ENCODE results near the gene MYO3A. TPM values are rescaled to one million over a fixed set of nuclear protein-coding genes. Genes with fewer than 3 reads are reported as not detected.
A peak's percentile ranks its signal among the peaks of the same experiment; 100 is the strongest.

The MYO3A gene
- total RNA-seq, 4 donors from 2014 or later, result 0.06 TPM; not detected in 3

DNA sequence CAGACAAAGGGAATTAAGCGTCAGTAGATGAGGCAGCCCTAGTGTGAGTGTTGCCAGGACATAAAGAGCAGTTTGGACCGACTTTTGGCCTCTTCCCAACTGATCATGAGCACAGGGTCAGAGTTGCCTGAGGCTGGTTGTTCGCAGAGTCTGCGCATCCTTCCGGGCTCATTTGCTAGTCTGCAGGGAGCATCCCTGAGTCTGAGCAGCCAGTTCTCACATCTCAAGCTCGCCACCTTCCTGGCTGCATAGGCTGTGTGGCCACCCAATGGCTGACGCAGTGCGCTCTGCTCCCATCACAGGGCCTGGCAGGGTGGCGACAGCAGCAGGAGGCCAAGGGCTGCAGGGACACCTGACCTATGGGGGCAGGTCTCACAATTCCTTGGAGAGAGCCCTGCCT is 287.5 kb downstream of the MYO3A start:
- no peak overlapping the region for H3K4me3 ChIP-seq
- intact Hi-C loops (cut with DNase I), result no loop called here
- H3K27ac ChIP-seq (replicated peaks in 1 of 4), result no peak overlapping the region
- H3K36me3 ChIP-seq, result no peaks in the 10 kb centered on the region
- H3K4me1 ChIP-seq, result peaks cover 5 to 17% (median 16%) of the 10 kb centered on the region in 4 donors
- DNase-seq (ENCODE audit: extremely low spot score), result peak; percentile 77
- peaks cover 0 to 89% (median 25%) of the 10 kb centered on the region in 4 donors for H3K27me3 ChIP-seq
- TF ChIP-seq POLR2A (IDR thresholded peaks at IDR 0.05; ENCODE audit: low read depth) (no peak), EP300 (IDR thresholded peaks at IDR 0.05) (no peak), POLR2AphosphoS5 (IDR thresholded peaks at IDR 0.05) (no peak)
- TF ChIP-seq, protein P1, sequence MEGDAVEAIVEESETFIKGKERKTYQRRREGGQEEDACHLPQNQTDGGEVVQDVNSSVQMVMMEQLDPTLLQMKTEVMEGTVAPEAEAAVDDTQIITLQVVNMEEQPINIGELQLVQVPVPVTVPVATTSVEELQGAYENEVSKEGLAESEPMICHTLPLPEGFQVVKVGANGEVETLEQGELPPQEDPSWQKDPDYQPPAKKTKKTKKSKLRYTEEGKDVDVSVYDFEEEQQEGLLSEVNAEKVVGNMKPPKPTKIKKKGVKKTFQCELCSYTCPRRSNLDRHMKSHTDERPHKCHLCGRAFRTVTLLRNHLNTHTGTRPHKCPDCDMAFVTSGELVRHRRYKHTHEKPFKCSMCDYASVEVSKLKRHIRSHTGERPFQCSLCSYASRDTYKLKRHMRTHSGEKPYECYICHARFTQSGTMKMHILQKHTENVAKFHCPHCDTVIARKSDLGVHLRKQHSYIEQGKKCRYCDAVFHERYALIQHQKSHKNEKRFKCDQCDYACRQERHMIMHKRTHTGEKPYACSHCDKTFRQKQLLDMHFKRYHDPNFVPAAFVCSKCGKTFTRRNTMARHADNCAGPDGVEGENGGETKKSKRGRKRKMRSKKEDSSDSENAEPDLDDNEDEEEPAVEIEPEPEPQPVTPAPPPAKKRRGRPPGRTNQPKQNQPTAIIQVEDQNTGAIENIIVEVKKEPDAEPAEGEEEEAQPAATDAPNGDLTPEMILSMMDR (IDR thresholded peaks at IDR 0.05), result no peak
- 18% methylated on average over 6 of the region's 9 CpGs for WGBS
- no peaks in the 10 kb centered on the region for H3K9me3 ChIP-seq

DNA sequence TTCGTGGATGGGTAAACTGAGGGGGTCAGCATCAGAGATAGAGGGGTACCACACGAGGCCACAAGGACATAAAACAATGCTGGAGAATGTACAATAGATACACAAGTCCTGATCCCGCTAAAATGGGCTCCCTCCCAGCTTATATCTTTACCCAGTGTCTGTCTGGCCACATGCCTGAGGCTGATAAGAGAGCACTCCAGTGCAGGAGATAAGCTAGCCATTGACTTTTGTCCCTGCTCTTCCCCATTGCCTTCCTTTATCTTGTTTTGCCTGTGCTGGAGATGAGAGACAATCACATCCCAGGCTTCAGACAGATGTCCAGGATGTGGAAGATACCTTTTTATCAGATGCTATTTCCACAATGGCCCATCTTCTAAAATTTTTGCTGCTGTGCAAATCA is 288.5 kb downstream of the MYO3A start:
- TF ChIP-seq, protein P1 (IDR thresholded peaks at IDR 0.05), result no peak
- TF ChIP-seq POLR2A (IDR thresholded peaks at IDR 0.05; ENCODE audit: low read depth) (no peak), EP300 (IDR thresholded peaks at IDR 0.05) (no peak), POLR2AphosphoS5 (IDR thresholded peaks at IDR 0.05) (no peak)
- Histone ChIP-seq H3K27me3 (peaks cover 0 to 79% (median 17%) of the 10 kb centered on the region in 4 donors), H3K36me3 (no peaks in the 10 kb centered on the region), H3K4me1 (peaks cover 5 to 7% (median 7%) of the 10 kb centered on the region in 4 donors), H3K4me3 (no peak overlapping the region), H3K27ac (replicated peaks in 1 of 4) (no peak overlapping the region), H3K9me3 (no peaks in the 10 kb centered on the region)
- DNase-seq (ENCODE audit: extremely low spot score), result peak; percentile 55
- intact Hi-C loops (cut with DNase I), result no loop called here
- WGBS, result 59% methylated on average over 3 of the region's 3 CpGs

DNA sequence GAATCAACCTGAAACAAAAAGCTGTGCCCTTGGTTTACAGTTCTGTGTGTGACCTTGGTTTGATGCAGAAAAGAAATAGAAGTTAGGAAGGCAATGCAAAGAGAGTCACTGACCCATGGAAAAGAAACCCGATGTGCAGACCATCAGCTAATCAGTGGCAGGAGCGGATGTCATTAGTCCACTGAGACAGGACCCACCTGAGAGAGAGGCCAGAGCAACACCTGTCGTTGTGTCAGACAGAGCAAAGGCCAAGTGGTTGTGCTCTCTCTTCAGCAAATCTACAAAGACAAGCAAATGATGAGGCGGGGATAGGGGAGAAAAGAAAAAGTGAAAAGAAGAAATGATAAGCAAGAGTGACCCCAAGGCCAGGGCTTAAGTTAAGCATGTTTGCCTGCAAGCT is 291.3 kb downstream of the MYO3A start:
- H3K27ac ChIP-seq (replicated peaks in 1 of 4), result no peak overlapping the region
- peaks cover 0 to 60% (median 6%) of the 10 kb centered on the region in 4 donors for H3K27me3 ChIP-seq
- no peaks in the 10 kb centered on the region for H3K4me1 ChIP-seq
- H3K36me3 ChIP-seq, result no peaks in the 10 kb centered on the region
- 68% methylated on average over 4 of the region's 4 CpGs for WGBS
- no peak overlapping the region for H3K4me3 ChIP-seq
- H3K9me3 ChIP-seq, result no peaks in the 10 kb centered on the region
- TF ChIP-seq POLR2AphosphoS5 (IDR thresholded peaks at IDR 0.05) (no peak), POLR2A (IDR thresholded peaks at IDR 0.05; ENCODE audit: low read depth) (no peak), EP300 (IDR thresholded peaks at IDR 0.05) (no peak)
- TF ChIP-seq, protein P1 (IDR thresholded peaks at IDR 0.05), result no peak
- no peak for DNase-seq (ENCODE audit: extremely low spot score)
- intact Hi-C loops (cut with DNase I), result no loop called here

DNA sequence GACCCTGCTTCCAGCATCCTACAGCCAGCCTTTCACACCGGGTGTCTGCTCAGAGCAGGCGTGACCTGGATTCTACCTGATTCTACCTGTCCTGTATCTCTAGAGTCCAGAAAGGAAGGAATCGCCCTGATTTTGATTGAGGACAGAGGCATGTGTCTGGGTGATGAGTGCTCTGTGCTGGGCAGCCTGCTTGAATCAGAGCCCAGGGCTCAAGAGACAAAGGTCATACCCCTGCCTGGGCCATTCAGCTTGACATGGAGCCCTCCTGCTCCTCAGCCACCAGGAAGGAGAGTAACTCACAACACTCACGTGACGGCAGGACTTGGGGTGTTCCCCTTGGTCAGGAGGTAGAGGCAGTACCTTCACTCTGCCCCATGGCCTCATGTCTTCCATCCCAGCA is 293.8 kb downstream of the MYO3A start:
- Histone ChIP-seq H3K27me3 (peaks cover 0 to 36% (median under 1%) of the 10 kb centered on the region in 4 donors), H3K27ac (replicated peaks in 1 of 4) (no peak overlapping the region), H3K4me3 (no peak overlapping the region), H3K9me3 (no peaks in the 10 kb centered on the region), H3K36me3 (no peaks in the 10 kb centered on the region), H3K4me1 (no peaks in the 10 kb centered on the region)
- DNase-seq (ENCODE audit: extremely low spot score), result no peak
- no peak for TF ChIP-seq POLR2A (IDR thresholded peaks at IDR 0.05; ENCODE audit: low read depth)
- no peak for TF ChIP-seq EP300 (IDR thresholded peaks at IDR 0.05)
- TF ChIP-seq, protein P1 (IDR thresholded peaks at IDR 0.05), result no peak
- no peak for TF ChIP-seq POLR2AphosphoS5 (IDR thresholded peaks at IDR 0.05)
- WGBS, result 88% methylated on average over 5 of the region's 5 CpGs
- intact Hi-C loops (cut with DNase I), result no loop called here

DNA sequence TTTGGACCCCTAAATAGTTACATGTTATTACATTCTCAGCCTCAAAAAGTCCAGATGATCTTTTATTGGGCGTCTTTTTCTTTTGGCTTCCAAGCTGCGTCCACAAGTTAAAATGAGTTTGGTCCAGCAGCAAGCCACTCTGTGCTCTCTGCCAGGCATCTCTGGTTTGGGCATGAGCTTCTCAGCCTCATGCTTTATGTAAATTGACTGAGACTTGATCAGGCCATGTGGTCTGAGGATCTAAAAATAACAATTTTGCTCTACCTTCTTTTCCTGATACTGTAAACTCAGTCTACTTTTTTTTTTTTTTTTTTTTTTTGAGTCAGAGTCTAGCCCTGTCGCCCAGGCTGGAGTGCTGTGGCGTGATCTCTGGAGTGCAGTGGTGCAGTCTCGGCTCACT is 298.1 kb downstream of the MYO3A start:
- no peaks in the 10 kb centered on the region for H3K36me3 ChIP-seq
- TF ChIP-seq POLR2AphosphoS5 (IDR thresholded peaks at IDR 0.05) (no peak), POLR2A (IDR thresholded peaks at IDR 0.05; ENCODE audit: low read depth) (no peak), EP300 (IDR thresholded peaks at IDR 0.05) (no peak)
- TF ChIP-seq, protein P1 (IDR thresholded peaks at IDR 0.05), result no peak
- no peak overlapping the region for H3K4me3 ChIP-seq
- intact Hi-C loops (cut with DNase I), result no loop called here
- H3K4me1 ChIP-seq, result no peaks in the 10 kb centered on the region
- peaks cover 0 to 9% (median 0%) of the 10 kb centered on the region in 4 donors for H3K27me3 ChIP-seq
- WGBS, result 91% methylated on average over 5 of the region's 5 CpGs
- no peak for DNase-seq (ENCODE audit: extremely low spot score)
- H3K27ac ChIP-seq (replicated peaks in 1 of 4), result no peak overlapping the region
- H3K9me3 ChIP-seq, result no peaks in the 10 kb centered on the region

Data from esophagus muscularis mucosa (tissue), 4 donors.